ENCODE measurements around the gene TBC1D22A.

The TBC1D22A gene

GRCh38 chr22:46964773-46965550 is 202.5 kb downstream of the TBC1D22A start:
- DNase-seq, result no peak

DNA sequence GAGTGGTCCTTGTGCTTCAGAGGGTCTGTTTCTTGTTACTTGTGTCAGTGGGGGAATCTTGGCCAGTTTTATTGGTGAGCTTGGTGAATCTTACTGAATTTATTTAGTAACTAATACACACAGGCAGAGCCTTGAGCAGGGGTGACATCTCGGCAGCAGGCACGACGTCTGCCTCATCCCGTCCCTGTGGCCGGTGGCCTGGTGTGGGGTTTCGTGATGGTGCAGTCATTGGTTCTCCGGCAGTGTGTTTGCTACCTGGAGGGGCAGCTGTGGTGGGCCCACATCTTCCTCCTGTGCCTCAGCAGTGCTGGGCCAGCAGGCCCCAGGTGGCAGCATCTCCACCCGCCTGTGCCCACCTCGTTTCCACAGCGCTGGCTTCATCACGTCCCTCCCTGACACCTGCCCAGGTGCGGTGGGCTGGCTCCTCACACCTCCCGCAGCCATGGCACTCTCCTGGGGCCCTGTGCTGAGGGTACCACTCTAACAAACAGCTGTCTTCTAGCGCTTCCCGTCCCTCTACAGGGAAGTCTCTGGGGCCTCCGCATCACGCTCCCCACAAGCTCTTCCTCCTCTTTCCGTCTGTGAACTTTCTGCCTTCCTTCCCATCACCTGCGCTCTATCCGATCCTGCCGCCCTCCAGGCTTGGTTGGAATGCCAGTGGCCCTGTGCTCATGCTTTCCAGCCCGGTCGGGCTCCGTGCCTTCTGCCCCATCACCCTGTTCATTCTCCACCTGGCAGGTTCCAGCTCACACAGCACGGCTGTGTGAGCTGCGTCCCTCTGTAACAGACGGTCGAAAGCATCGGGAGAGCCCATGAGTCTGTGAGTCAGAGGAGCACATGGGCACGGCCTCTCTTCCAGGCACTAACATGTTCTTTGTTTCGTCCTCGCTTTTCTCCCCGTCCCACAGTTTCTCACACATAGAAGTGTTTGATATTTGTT is 203.4 kb downstream of the TBC1D22A start:
- no peak for DNase-seq

GRCh38 chr22:46966495-46966845 is 204.0 kb downstream of the TBC1D22A start:
- no peak for DNase-seq

GRCh38 chr22:46966846-46967245 is 204.4 kb downstream of the TBC1D22A start:
- no peak for DNase-seq

DNA sequence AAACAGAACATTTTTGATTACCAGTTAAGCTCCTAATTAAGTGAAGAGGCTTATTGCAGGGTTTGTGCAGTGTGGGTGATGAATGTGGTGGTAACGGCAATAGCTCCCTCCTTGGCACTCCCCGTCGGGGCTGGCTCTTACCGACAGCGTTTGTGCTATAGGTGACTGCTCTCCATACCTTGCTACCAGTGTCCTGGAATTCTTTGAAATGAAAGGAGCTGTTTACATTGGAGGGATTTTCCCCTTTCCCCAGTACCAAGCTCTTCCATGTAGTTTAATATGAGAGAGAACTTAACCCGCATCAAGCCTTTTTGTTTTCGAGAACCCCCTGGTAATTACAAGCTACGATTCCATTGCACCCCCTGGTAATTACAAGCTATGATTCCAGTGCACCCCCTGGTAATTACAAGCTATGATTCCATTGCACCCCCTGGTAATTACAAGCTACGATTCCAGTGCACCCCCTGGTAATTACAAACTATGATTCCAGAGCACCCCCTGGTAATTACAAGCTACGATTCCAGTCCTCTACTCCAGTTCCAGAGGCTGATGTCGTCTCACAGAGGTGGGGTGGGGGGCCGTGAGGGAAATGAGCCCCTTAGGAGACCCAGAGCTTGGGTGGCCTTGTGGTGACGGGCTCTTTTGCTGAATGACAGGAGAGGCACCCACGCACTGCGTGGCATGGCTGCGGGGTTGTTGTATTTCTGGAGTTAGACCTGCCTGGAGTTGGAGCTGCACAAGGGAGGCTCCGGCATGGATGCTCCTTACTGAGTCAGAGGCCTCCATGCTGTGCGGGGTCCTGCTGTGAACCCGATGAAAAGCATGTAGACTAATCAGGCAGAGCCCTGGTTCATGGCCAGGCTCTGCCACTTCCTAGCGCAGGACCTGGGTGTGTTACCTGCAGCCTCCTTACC is 205.3 kb downstream of the TBC1D22A start:
- DNase-seq, result no peak

DNA sequence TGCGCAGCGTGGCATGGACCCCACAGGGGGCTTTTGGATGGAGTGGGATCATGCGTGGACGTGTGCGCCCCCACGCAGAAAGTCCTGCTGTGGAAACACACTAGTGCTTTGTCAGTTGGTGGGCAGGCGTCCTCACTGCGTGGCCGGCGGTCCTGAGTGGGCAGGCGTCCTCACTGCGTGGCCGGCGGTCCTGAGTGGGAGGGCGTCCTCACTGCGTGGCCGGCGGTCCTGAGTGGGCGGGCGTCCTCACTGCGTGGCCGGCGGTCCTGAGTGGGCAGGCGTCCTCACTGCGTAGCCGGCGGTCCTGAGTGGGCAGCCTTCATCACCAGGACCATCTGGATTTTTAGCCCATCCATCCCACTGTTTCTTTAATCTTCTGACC is 205.9 kb downstream of the TBC1D22A start:
- DNase-seq, result no peak

DNA sequence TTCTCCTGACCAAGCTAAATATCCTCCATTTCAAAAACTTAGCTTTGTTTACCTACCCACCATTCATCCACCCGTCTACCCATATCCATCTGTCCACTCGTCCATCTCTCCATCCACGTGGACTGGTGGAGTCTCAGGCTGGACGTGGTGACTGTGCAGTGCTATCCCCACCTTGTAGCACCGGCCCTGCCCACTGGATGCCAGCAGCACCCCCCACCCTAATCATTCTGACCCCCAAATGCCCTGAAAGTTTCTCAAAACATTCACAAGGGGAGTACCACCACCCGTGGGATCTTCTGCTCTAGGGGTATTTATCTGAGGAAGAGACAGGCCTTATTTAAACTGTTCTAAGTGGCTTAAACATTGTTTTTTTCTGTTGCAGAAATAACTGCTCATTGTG is 206.4 kb downstream of the TBC1D22A start:
- DNase-seq, result no peak

DNA sequence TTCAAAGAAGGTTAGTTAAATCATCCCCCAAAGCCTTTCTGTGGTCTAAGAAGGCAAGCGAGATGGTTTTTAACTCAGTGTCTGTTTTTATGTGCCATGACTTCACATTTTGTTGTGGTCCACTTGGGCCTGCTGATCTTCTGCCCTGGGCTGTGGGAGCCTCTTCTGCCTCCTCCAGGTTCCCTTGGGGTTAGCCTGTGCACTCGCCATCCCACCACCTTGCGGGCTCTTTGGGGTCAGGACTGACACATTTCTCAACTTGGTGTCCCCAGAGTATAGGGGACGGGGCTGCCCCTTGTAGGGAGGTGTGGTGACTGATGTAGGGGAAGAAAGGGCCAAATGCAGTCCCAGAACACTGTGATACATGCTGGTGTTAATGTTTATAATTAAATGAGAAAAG is 207.0 kb downstream of the TBC1D22A start:
- DNase-seq, result no peak

DNA sequence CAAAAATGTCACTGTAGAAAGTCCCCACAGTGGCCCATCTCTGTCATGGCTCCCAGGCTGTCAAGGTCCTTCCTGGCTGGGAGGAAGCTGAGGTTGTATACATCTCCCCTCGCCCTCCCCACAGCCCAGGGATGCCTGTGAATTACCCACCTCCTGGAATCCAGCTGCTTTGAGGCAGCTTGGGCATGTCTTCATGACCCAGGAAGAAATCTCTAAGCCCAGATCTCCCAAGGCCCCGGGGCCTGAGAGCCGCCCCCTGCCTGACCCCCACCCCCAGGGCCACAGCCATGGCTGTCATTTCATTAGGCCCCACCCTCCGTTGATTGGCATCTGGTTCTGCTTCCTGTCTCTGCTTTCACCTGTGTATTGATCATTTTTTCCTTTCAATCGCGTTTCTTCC is 207.5 kb downstream of the TBC1D22A start:
- DNase-seq, result no peak

DNA sequence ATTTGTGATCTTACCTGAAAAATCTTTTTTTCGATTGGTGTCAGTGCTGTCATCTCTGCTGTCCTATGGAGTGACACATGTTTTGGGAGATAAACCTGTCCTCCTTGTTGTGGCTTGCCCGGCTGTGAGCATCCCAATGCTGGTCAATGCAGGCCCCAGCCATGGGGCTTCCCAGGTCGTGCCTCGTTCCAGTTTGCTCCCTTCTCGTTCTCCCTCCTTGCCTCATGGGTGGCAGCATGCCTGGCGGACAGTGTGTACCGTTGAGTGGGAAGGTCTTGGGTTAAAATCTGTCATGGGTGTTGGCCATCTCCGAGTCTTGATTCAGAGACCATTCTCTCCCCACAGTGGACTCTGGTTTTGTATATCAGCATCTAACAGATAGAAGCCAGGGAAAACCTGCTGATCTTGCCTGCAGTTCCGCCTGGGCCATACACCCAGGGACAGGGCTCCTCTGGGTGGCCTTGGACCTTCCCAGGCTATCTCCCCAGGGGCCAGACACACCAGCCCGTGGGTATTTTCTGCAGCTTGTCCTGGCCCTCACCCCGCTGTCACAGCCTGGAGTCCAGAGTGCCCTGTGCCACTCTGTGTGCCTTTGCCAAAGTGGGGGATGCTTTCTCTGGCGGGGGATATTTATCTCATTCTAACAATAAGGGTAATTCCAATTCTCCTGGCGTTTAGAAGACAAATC is 208.1 kb downstream of the TBC1D22A start:
- no peak for DNase-seq

- no peak for DNase-seq
Measured at GRCh38 chr22:46971099-46971763, 208.8 kb downstream of the TBC1D22A start.

DNA sequence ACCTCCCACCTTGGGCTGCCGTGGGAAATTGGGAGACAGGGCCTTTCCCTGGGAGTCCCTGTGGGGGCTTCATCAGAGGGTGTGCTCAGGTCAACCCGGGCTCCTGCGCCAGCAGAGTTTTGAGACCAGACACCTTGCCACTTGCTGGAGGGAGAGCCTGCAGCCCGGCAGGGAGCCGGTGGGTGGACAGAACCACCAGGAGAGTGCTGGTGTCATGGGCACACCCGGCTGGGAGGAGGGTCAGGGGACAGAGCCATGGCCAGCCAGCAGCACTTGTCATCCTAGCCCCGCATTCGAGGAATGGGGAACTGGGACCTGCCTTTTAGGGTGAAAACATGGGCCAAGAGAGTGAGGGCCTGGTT is 209.3 kb downstream of the TBC1D22A start:
- DNase-seq, result no peak

DNA sequence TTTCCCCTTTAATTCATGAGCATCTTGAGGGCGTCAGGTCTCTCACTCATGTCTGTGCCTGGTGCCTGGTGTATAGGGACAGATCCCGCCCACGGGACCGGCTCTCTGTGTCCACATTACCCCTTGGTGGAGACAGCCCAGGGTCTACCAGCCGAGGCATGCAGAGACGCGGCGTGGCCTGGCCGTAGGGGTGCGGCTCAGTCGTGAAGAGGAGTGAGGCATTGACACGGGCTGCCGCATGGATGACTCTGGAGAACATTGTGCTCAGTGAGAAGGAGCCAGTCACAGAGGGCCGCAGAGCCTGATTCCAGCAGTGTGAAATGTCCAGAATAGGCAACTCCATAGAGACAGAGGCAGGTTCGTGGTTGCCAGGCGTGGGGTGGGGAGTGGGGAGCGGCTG is 209.8 kb downstream of the TBC1D22A start:
- DNase-seq, result no peak

DNA sequence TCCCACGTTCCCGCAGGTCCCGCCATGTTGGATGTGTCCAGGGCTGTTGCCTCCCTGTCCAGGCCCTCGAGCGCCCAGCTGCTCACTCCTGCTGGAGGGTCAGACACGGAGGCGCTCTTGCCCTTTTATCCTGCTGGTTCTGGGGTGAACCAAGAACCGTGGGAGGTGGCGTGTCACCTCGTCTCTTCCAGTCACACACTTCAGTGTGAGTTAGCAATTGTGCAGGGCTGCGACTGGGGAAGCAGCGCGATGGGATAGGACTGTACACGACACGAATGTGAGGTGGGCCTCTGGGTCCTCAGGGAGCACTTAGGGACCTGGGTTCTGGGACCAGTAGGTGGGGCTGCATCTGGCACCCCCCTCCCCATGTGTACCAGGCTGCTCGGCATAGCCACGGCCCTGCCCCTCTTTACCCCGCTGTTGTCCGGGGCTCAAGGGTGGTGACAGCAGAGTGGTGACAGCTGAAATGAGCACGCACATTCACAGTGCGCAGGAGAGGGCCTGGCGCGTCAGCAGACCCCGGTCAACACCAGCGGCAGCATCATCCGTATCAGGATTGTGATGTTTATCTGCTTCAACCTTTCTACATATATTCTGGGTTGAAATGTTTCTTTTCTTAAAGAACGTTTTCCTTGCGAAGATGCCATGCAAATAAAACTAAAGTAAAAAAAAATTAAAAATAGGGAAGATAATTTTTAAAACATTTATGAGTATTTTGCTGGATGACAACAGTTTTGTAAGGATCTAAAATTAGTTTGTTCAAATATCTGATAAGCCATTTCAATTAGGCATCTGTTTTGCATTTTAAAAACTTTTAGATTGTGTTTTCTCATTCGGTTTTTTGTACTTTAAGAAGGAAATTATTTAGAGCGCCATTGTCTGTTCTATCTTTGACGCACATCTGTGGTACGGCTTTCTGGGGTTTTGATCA is 210.7 kb downstream of the TBC1D22A start:
- DNase-seq, result no peak

GRCh38 chr22:46974077-46974476 is 211.6 kb downstream of the TBC1D22A start:
- no peak for DNase-seq

- DNase-seq, result no peak
Measured at GRCh38 chr22:46974631-46975585, 212.5 kb downstream of the TBC1D22A start.

DNA sequence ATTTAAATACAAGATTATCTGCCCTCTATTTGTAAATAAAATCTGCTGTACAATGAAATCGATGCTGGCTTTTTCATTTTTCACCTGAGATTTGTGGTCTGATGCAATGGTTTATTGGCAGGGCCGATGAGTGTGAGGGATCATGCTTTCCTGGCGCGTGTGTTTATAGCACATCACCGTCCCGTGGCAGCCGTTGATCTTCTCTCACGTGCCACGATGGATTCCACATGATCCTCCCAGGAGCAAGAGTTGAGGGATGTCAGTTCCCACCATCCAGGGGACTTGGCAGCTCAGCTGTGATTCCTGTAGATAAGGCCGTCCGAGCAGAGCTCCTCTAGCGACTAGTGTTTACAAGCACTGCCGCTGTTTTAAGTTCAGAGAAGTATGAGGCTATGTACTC is 213.7 kb downstream of the TBC1D22A start:
- no peak for DNase-seq

DNA sequence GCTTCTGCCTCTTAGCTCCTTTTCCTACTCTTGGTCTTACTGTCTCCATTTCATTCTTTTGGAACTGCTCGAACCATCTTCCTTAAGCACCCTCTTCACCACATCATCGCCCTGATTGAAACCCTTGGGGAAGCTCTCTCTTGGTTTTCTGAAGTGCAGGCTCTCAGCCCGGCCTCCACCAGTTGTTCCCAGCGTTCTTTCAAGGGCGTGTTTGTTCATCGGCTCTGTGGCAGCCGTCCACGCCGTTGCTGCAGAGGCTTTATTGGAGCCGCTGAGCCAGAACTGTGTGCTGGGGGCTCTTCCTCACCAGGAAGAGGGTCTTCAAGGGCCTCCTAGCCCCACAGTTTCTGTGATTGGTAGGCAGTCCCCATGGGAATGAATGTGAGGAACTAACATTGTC is 214.1 kb downstream of the TBC1D22A start:
- DNase-seq, result no peak

DNA sequence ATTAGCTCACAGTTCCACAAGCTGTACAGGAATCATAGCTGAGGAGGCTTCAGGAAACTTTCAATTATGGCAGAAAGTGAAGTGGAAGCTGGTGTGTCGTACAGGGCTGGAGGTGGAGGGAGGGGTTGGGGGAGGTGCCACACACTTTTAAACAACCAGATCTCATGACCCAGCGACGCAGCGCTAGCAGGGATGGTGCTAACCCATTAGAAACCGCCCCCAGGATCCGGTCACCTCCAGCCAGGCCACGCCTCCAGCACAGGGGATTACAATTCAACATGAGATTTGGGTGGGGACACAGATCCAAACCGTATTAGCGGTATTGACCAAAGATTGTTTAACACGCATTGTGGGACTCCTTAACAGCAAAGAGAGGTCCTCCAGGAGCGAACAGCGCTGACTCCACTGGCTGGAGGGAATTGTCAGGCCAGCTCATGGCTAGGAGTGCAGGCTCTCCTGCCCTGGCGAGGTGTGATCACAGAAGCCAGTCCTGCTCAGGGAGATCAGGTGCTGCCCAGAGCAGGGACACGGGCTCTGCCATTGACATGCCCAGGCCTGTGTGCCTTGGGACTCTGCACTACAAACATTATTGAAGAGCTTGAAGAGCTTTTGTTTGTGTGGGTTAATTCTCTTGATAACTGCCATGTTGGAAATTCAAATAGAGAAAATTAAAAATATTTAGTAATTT is 215.3 kb downstream of the TBC1D22A start:
- no peak for DNase-seq

Measured in CD4-positive, alpha-beta T cell treated with Interleukin-4 for 1 hour (primary cell).